ENCODE measurements around the gene RHCE.
A peak's percentile ranks its signal among the peaks of the same experiment; 100 is the strongest.
"Not testable (repeated sequence)": the region's sequence is repeated elsewhere in the genome, so short reads cannot be mapped to it uniquely, and the experiment has no call there.

The RHCE gene

GRCh38 chr1:25432749-25433388 lies 12.2 kb upstream of the RHCE start:
- DNase-seq = no peak

- no peak for DNase-seq
Measured at GRCh38 chr1:25431955-25432719, 11.5 kb upstream of the RHCE start.

- DNase-seq = no peak
Measured at GRCh38 chr1:25430967-25431881, 10.6 kb upstream of the RHCE start.

GRCh38 chr1:25430073-25430966 lies 9.7 kb upstream of the RHCE start, which contains the start of gene MACO1:
Gene MACO1 (plus strand): TSS chr1:25430897. CDS start chr1:25431099, 202 bp downstream.
- DNase-seq = peak; percentile 92

GRCh38 chr1:25428475-25429166 lies 8.0 kb upstream of the RHCE start:
- DNase-seq = no peak

GRCh38 chr1:25427696-25428095 lies 7.1 kb upstream of the RHCE start:
- no peak for DNase-seq

GRCh38 chr1:25425098-25426085 lies 4.8 kb upstream of the RHCE start:
- peak; percentile 22 for DNase-seq

GRCh38 chr1:25423206-25423605 lies 2.6 kb upstream of the RHCE start:
- DNase-seq = not testable (repeated sequence)

- not testable (repeated sequence) for DNase-seq
Measured at GRCh38 chr1:25419339-25419738, 1.3 kb downstream of the RHCE start.

- DNase-seq = not testable (repeated sequence)
Measured at GRCh38 chr1:25417280-25417679, 3.3 kb downstream of the RHCE start.

GRCh38 chr1:25414578-25414977 lies 6.0 kb downstream of the RHCE start:
- peak; percentile 80 for DNase-seq

- DNase-seq = not testable (repeated sequence)
Measured at GRCh38 chr1:25414157-25414556, 6.5 kb downstream of the RHCE start.

GRCh38 chr1:25412872-25413623 lies 7.6 kb downstream of the RHCE start:
- DNase-seq = not testable (repeated sequence)

- not testable (repeated sequence) for DNase-seq
Measured at GRCh38 chr1:25409641-25410427, 10.8 kb downstream of the RHCE start.

- DNase-seq = not testable (repeated sequence)
Measured at GRCh38 chr1:25405731-25406305, 14.8 kb downstream of the RHCE start.

GRCh38 chr1:25402947-25403803 lies 17.4 kb downstream of the RHCE start:
- not testable (repeated sequence) for DNase-seq

- DNase-seq = not testable (repeated sequence)
Measured at GRCh38 chr1:25398079-25398478, 22.5 kb downstream of the RHCE start.

All from MV-4-11 (cell line).